Suprapubic skin (tissue), 4 donors: Measurements from ENCODE around the gene NTN4. TPM values are rescaled to one million over a fixed set of nuclear protein-coding genes. Genes with fewer than 3 reads are reported as not detected.

Experiments used
- DNase-seq, 2 donors: peaks; one replicate each; pipeline ENCODE4 v3.0.0-alpha.2; 2019; ENCODE audit warnings: low spot score in 2 of 2
- H3K27ac ChIP-seq: fragments of 200-600 bp; sonication (generic); one replicate; pipeline ENCODE4 v1.5.1; 2019
- H3K27me3 ChIP-seq: fragments of 200-600 bp; sonication (generic); one replicate; pipeline ENCODE4 v1.5.1; 2019
- H3K36me3 ChIP-seq: fragments of 200-600 bp; sonication (generic); one replicate; pipeline ENCODE4 v1.5.1; 2019
- H3K4me1 ChIP-seq: fragments of 200-600 bp; sonication (generic); one replicate; pipeline ENCODE4 v1.5.1; 2019
- H3K4me3 ChIP-seq: fragments of 200-600 bp; sonication (generic); one replicate; pipeline ENCODE4 v1.5.1; 2019; ENCODE audit warnings: mild to moderate bottlenecking
- H3K9me3 ChIP-seq: fragments of 200-600 bp; sonication (generic); one replicate; pipeline ENCODE4 v1.5.1; 2019
- CTCF ChIP-seq, 2 donors: fragments of 200-600 bp in 1 of 2; fragments of 450-650 bp in 1 of 2; sonication (generic) in 1 of 2; IDR thresholded peaks; one replicate each; pipeline ENCODE4 v1.5.1; 2016 to 2019; ENCODE audit warnings: antibody characterized with exemption in 2 of 2, mild to moderate bottlenecking in 1 of 2, moderate library complexity in 1 of 2
- EP300 ChIP-seq: sonication (generic); formaldehyde crosslinking; IDR thresholded peaks from one replicate; pipeline ENCODE4 v1.6.1; 2017; ENCODE audit warnings: antibody characterized with exemption
- POLR2A ChIP-seq, 2 donors: fragments of 450-650 bp; IDR thresholded peaks; one replicate each; pipeline ENCODE4 v1.6.1; 2017; ENCODE audit warnings: antibody characterized with exemption in 2 of 2, mild to moderate bottlenecking in 2 of 2, moderate library complexity in 2 of 2
- POLR2AphosphoS5 ChIP-seq, 3 donors: sonication (generic); formaldehyde crosslinking; IDR thresholded peaks; one replicate each; pipeline ENCODE4 v1.6.1; 2017; ENCODE audit warnings: antibody characterized with exemption in 3 of 3
- WGBS: methylation state at CpG from one replicate; pipeline ENCODE4 v1.1.5; 2018; 5-methylcytosine and 5-hydroxymethylcytosine counted together
- total RNA-seq, 4 donors: library from RNA; depleted of rRNA; stranded (reverse); fragments of >200 nt; gene quantifications; one replicate each; pipeline ENCODE4 v1.1.0, GENCODE V29; 2016

The NTN4 gene
- total RNA-seq, 4 donors from 2014 or later = 7.2 to 18.7 (median 13.0) TPM

GRCh38 chr12:95626854-95627253 lies 163.7 kb downstream of the NTN4 start:
- WGBS = 85% methylated on average over 5 of the region's 5 CpGs
- no peaks in the 10 kb centered on the region for H3K9me3 ChIP-seq
- TF ChIP-seq CTCF (IDR thresholded peaks at IDR 0.05) (no peak), POLR2A (IDR thresholded peaks at IDR 0.05) (no peak), POLR2AphosphoS5 (IDR thresholded peaks at IDR 0.05) (no peak), EP300 (no peak)
- H3K36me3 ChIP-seq = no peaks in the 10 kb centered on the region
- peaks cover 10% of the 10 kb centered on the region for H3K4me1 ChIP-seq
- no peaks in the 10 kb centered on the region for H3K27me3 ChIP-seq
- no peak overlapping the region for H3K4me3 ChIP-seq
- no peak for DNase-seq
- peak overlapping the region; percentile 24 for H3K27ac ChIP-seq

- DNase-seq = no peak
- TF ChIP-seq EP300 (no peak), POLR2AphosphoS5 (IDR thresholded peaks at IDR 0.05) (no peak), POLR2A (IDR thresholded peaks at IDR 0.05) (no peak), CTCF (IDR thresholded peaks at IDR 0.05) (no peak)
- no peaks in the 10 kb centered on the region for H3K36me3 ChIP-seq
- no peaks in the 10 kb centered on the region for H3K27me3 ChIP-seq
- no peaks in the 10 kb centered on the region for H3K9me3 ChIP-seq
- peaks cover 10% of the 10 kb centered on the region for H3K4me1 ChIP-seq
- H3K4me3 ChIP-seq = no peak overlapping the region
- peak overlapping the region; percentile 58 for H3K27ac ChIP-seq
- WGBS = 75% methylated on average over 4 of the region's 4 CpGs
Observed at GRCh38 chr12:95625012-95625411, 165.6 kb downstream of the NTN4 start.

GRCh38 chr12:95624589-95624988 lies 166.0 kb downstream of the NTN4 start:
- Histone ChIP-seq H3K4me3 (no peak overlapping the region), H3K27ac (peak overlapping the region; percentile 76), H3K9me3 (no peaks in the 10 kb centered on the region), H3K4me1 (peaks cover 10% of the 10 kb centered on the region), H3K27me3 (no peaks in the 10 kb centered on the region), H3K36me3 (no peaks in the 10 kb centered on the region)
- no peak for DNase-seq
- 74% methylated on average over 7 of the region's 7 CpGs for WGBS
- no peak for TF ChIP-seq CTCF (IDR thresholded peaks at IDR 0.05)
- TF ChIP-seq EP300 = no peak
- no peak for TF ChIP-seq POLR2AphosphoS5 (IDR thresholded peaks at IDR 0.05)
- TF ChIP-seq POLR2A (IDR thresholded peaks at IDR 0.05) = no peak

- Histone ChIP-seq H3K4me1 (peaks cover 8% of the 10 kb centered on the region), H3K36me3 (no peaks in the 10 kb centered on the region), H3K27me3 (no peaks in the 10 kb centered on the region), H3K9me3 (no peaks in the 10 kb centered on the region), H3K4me3 (no peak overlapping the region), H3K27ac (peak overlapping the region; percentile 76)
- DNase-seq = no peak
- no peak for TF ChIP-seq POLR2AphosphoS5 (IDR thresholded peaks at IDR 0.05)
- no peak for TF ChIP-seq POLR2A (IDR thresholded peaks at IDR 0.05)
- peak; percentile 25 to 56 for TF ChIP-seq CTCF (IDR thresholded peaks at IDR 0.05)
- TF ChIP-seq EP300 = no peak
- 62% methylated on average over 18 of the region's 18 CpGs for WGBS
Observed at GRCh38 chr12:95623554-95624170, 166.9 kb downstream of the NTN4 start.

- TF ChIP-seq EP300 (no peak), CTCF (IDR thresholded peaks at IDR 0.05) (no peak), POLR2AphosphoS5 (IDR thresholded peaks at IDR 0.05) (no peak), POLR2A (IDR thresholded peaks at IDR 0.05) (no peak)
- Histone ChIP-seq H3K27me3 (no peaks in the 10 kb centered on the region), H3K4me1 (peaks cover 8% of the 10 kb centered on the region), H3K36me3 (no peaks in the 10 kb centered on the region), H3K4me3 (no peak overlapping the region), H3K9me3 (no peaks in the 10 kb centered on the region), H3K27ac (no peak overlapping the region)
- WGBS = 84% methylated on average over 3 of the region's 3 CpGs
- DNase-seq = no peak
Observed at GRCh38 chr12:95622879-95623278, 167.7 kb downstream of the NTN4 start.
